Adrenal gland (tissue), 12 donors: Measurements from ENCODE around the gene NKIRAS2. TPM values are rescaled to one million over a fixed set of nuclear protein-coding genes. Genes with fewer than 3 reads are reported as not detected.

Experiments
- DNase-seq, 7 donors: peaks; one replicate each; pipeline ENCODE4 v3.0.0-alpha.2; 2019 to 2020
- H3K27ac ChIP-seq, 5 donors: fragments of 200-600 bp; sonication (generic) in 4 of 5; 1 replicate in 3 of 5; 2 replicates in 2 of 5; pipeline versions ENCODE4 v1.5.1 to v1.8.0; 2016 to 2020; ENCODE audit warnings: mild to moderate bottlenecking in 1 of 5
- H3K27me3 ChIP-seq: fragments of 200-600 bp; 2 replicates; pipeline ENCODE4 v1.8.0; 2021
- H3K36me3 ChIP-seq, 2 donors: fragments of 200-600 bp; replicated peaks in 1 of 2; 1 replicate in 1 of 2; 2 replicates in 1 of 2; pipeline versions ENCODE4 v1.5.1 to v1.8.0; 2018 to 2022
- H3K4me1 ChIP-seq, 2 donors: fragments of 200-600 bp; replicated peaks in 1 of 2; 1 replicate in 1 of 2; 2 replicates in 1 of 2; pipeline versions ENCODE4 v1.5.1 to v1.8.0; 2018 to 2021
- H3K4me3 ChIP-seq, 4 donors: fragments of 200-600 bp; sonication (generic) in 3 of 4; one replicate each; pipeline ENCODE4 v1.5.1; 2016 to 2018
- H3K9me3 ChIP-seq, 3 donors: fragments of 200-600 bp; sonication (generic) in 1 of 3; replicated peaks in 1 of 3; 1 replicate in 2 of 3; 2 replicates in 1 of 3; pipeline versions ENCODE4 v1.5.1 to v1.8.0; 2016 to 2021
- POLR2A ChIP-seq, 2 donors: fragments of 450-650 bp; IDR thresholded peaks; one replicate each; pipeline ENCODE4 v1.6.1; 2017; ENCODE audit warnings: antibody characterized with exemption in 2 of 2, mild to moderate bottlenecking in 2 of 2, moderate library complexity in 1 of 2
- WGBS, 4 donors: extraction: QIAGEN DNeasy Blood & Tissue Kit in 2 of 4; methylation state at CpG; one replicate each; pipeline versions ENCODE4 v1.1.5 to v1.1.7; 2013 to 2017; 5-methylcytosine and 5-hydroxymethylcytosine counted together
- intact Hi-C, 2 donors: fragments of 100-400 bp; cut with DNase I; formaldehyde crosslinking; loops; one replicate each; pipeline versions ENCODE4 v1.14.1 to v1.15.0; 2022 to 2023
- polyA plus RNA-seq, 3 donors: library from polyadenylated mRNA; stranded (reverse); fragments of 200-250 nt in 2 of 3; fragments of 350-450 nt in 1 of 3; fragmentation: Illumina TruSeq in 1 of 3; extraction: RNeasy Lipid Tissue Mini Kit (QIAGEN cat#74804) in 1 of 3; gene quantifications; one replicate each; pipeline ENCODE4 v1.2.3, GENCODE V29; 2013 to 2014
- total RNA-seq, 9 donors: library from RNA; depleted of rRNA in 4 of 9; stranded (reverse); fragments of >200 nt in 4 of 9; fragments of 120-200 nt in 1 of 9; fragmentation: NEBNext Ultra II Directional in 1 of 9; extraction: Animal tissue kit (Norgen Biotek cat#: 25700) in 1 of 9; gene quantifications; one replicate each; pipeline versions ENCODE4 v1.1.0 to v1.2.4, GENCODE V29; 2013 to 2023
- TF ChIP-seq, protein P1 (sequence below), 6 experiments: fragments of 450-650 bp in 4 of 6; fragments of 200-600 bp in 2 of 6; sonication (generic) in 1 of 6; IDR thresholded peaks; 1 replicate in 5 of 6; 2 replicates in 1 of 6; pipeline versions ENCODE4 v1.5.1 to v1.8.0; 2016 to 2021; ENCODE audit warnings: antibody characterized with exemption in 6 of 6, mild to moderate bottlenecking in 2 of 6, moderate library complexity in 1 of 6
- donor health status: healthy with polysubstance abuse.
- donor health status: Bipolar disorder and iron deficiency.
- donor health status: DM: yes; HTN: yes; CAD: no.
- donor health status: DM: no; HTN: no; CAD: no.
- donor health status: DM: no; HTN: no; CAD: no.
- donor health status: DM: yes; HTN: yes; CAD: no.

NKIRAS2 gene
- total and polyA plus RNA-seq, 12 donors: 22.9 to 56.8 (median 29.4) TPM

DNA sequence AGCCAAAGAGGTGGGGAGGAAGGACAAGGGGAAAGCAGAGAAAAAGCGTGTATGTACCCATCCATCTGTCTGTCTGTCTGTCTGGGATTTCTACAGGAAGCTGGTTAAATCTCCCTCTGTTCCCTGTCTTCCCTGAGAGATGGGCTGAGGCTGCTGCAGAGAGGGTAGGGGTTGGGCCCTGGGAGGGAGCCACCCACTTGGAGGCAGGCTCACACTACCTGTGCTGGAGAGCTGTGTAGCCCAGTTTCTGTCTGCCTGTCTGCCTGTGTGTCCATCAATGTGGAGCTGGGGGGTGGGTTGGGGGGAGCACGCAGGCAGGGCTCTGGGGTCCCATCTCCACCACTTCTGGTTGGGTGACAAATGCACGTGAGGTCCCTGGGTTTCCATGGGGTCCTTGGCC lies 49.1 kb downstream of the NKIRAS2 start:
- WGBS, 4 donors: 74 to 80% (median 78%) methylated on average over 1 to 3 of the region's 3 CpGs
- intact Hi-C loops: loop anchor here in 1 of 2 donors (5.0 kb wide), 1 partner anchor 33 kb away; no protein-coding TSS in a partner anchor
- Histone ChIP-seq H3K27me3 (peaks cover 22% of the 10 kb centered on the region), H3K27ac (no peak overlapping the region), H3K4me3 (no peak overlapping the region), H3K4me1 (peaks cover 4 to 8% of the 10 kb centered on the region in 2 donors), H3K9me3 (no peaks in the 10 kb centered on the region), H3K36me3 (no peaks in the 10 kb centered on the region)
- TF ChIP-seq, protein P1, sequence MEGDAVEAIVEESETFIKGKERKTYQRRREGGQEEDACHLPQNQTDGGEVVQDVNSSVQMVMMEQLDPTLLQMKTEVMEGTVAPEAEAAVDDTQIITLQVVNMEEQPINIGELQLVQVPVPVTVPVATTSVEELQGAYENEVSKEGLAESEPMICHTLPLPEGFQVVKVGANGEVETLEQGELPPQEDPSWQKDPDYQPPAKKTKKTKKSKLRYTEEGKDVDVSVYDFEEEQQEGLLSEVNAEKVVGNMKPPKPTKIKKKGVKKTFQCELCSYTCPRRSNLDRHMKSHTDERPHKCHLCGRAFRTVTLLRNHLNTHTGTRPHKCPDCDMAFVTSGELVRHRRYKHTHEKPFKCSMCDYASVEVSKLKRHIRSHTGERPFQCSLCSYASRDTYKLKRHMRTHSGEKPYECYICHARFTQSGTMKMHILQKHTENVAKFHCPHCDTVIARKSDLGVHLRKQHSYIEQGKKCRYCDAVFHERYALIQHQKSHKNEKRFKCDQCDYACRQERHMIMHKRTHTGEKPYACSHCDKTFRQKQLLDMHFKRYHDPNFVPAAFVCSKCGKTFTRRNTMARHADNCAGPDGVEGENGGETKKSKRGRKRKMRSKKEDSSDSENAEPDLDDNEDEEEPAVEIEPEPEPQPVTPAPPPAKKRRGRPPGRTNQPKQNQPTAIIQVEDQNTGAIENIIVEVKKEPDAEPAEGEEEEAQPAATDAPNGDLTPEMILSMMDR (IDR thresholded peaks at IDR 0.05): no peak
- TF ChIP-seq POLR2A (IDR thresholded peaks at IDR 0.05): no peak
- no peak for DNase-seq

DNA sequence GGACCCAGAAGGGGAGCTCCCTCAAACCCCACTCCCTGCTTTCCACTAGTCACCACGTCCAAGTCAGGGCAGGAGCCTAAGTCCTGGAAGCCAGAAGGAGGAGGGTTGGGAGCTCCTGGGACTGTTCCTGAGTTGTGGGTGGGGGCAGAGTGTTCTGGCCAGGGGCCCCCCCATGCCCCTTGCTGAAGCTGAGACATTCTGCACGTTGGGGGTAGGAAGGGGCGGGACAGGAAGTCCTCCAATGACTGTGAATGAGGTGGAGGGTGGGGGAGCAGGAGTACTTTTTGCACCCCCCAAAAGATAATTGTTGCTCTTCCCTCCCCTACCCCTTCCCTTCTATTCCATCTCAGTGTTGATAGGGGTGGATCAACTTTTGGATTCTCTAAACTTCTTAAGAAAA lies 51.9 kb downstream of the NKIRAS2 start:
- Histone ChIP-seq H3K4me3 (peak overlapping the region in 1 of 4 donors; percentile 50), H3K36me3 (no peaks in the 10 kb centered on the region), H3K27me3 (peaks cover 23% of the 10 kb centered on the region), H3K4me1 (peaks cover 4 to 8% of the 10 kb centered on the region in 2 donors), H3K27ac (no peak overlapping the region), H3K9me3 (no peaks in the 10 kb centered on the region)
- no peak for DNase-seq
- TF ChIP-seq, protein P1 (IDR thresholded peaks at IDR 0.05): no peak
- TF ChIP-seq POLR2A (IDR thresholded peaks at IDR 0.05): no peak
- WGBS, 4 donors: 19 to 37% (median 25%) methylated on average over 2 to 3 of the region's 3 CpGs
- intact Hi-C loops: no loop called here

DNA sequence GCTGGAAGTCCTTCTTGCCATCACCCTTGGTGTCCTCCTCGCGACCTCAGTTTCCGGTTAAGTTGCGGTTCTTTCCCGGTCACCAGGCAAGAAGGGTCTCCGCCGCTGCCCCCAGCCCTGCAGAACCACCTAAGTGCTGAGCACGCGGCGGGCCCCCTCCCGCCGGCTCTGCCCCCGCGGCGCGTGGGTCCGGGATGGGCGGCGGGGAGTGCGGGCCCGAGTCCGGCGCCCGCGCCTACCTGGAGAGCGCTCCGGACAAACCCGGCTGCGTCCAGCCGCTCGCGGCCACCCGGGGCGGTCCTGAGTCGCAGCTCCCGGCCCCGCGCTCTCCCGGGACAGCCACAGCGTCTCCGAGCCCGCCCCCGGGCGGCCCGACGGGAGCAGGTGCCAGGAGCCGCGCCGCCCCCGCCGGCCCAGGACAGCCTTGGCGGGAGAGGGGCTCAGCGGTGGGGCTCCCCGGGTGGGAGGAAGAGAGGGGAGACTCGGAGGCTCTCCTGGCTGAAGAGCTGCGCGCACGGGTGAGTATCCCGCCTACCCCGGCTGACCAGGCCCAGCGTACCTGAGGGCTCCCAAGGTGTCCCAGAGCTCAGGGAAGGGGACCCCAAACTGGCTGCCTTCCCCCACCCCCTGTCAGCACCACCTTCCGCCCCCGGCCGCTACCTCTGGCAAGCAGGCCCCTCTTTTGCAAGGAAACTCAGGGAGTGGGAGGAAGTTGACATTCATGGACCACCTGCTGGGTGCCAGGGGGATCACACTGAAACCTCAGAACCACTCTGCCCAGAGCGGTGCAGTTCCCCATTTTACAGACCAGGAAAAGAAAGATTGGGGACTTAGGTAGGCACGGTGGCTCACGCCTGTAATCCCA lies 52.7 kb downstream of the NKIRAS2 start:
- peak overlapping the region in 1 of 4 donors; percentile 50 for H3K4me3 ChIP-seq
- no peaks in the 10 kb centered on the region for H3K36me3 ChIP-seq
- TF ChIP-seq POLR2A (IDR thresholded peaks at IDR 0.05): no peak
- TF ChIP-seq, protein P1 (IDR thresholded peaks at IDR 0.05): peak in 1 of 6 experiments; percentile 16
- peaks cover 23% of the 10 kb centered on the region for H3K27me3 ChIP-seq
- intact Hi-C loops: no loop called here
- H3K4me1 ChIP-seq: peaks cover 4 to 8% of the 10 kb centered on the region in 2 donors
- H3K9me3 ChIP-seq: no peaks in the 10 kb centered on the region
- DNase-seq: peak in 1 of 7 donors; percentile 36
- no peak overlapping the region for H3K27ac ChIP-seq
- 12 to 62% (median 26%) methylated on average over 7 to 67 of the region's 67 CpGs for WGBS, 4 donors

Other genes with a start within 250 kb of the NKIRAS2 start
- 10 to 100 TPM in 8 of 9 donors, 1 to 10 TPM in 1; 9.6 to 81.3 (median 35.5) TPM for gene JUP, start 233.4 kb upstream of the NKIRAS2 start, total RNA-seq
- 10 to 100 TPM in 2 of 3 donors, 1 to 10 TPM in 1; 4.9 to 27.8 (median 21.1) TPM for gene JUP, start 233.4 kb upstream of the NKIRAS2 start, polyA plus RNA-seq
- gene P3H4, start 208.1 kb upstream of the NKIRAS2 start, total RNA-seq: 10 to 100 TPM; 22.7 to 67.2 (median 30.8) TPM
- 10 to 100 TPM; 12.8 to 19.1 (median 14.1) TPM for gene P3H4, start 208.1 kb upstream of the NKIRAS2 start, polyA plus RNA-seq
- gene FKBP10, start 207.1 kb upstream of the NKIRAS2 start, total RNA-seq: 100 to 1,000 TPM in 3 of 9 donors, 10 to 100 TPM in 6; 62.3 to 131 (median 86.3) TPM
- 100 to 1,000 TPM in 2 of 3 donors, 10 to 100 TPM in 1; 28.4 to 244 (median 157) TPM for gene FKBP10, start 207.1 kb upstream of the NKIRAS2 start, polyA plus RNA-seq
- gene NT5C3B, start 183.9 kb upstream of the NKIRAS2 start, total RNA-seq: 10 to 100 TPM; 36.2 to 62.9 (median 49.4) TPM
- 100 to 1,000 TPM in 1 of 3 donors, 10 to 100 TPM in 2; 51.4 to 121 (median 98.8) TPM for gene NT5C3B, start 183.9 kb upstream of the NKIRAS2 start, polyA plus RNA-seq
- gene KLHL10, start 182.3 kb upstream of the NKIRAS2 start, total RNA-seq: under 1 TPM in 1 of 9 donors, not detected in 8; 0.29 TPM
- gene KLHL10, start 182.3 kb upstream of the NKIRAS2 start, polyA plus RNA-seq: under 1 TPM in 2 of 3 donors, not detected in 1; 0.10 to 0.24 TPM
- gene KLHL11, start 154.7 kb upstream of the NKIRAS2 start, total RNA-seq: 10 to 100 TPM; 14.7 to 42.9 (median 22.9) TPM
- gene KLHL11, start 154.7 kb upstream of the NKIRAS2 start, polyA plus RNA-seq: 1 to 10 TPM in 1 of 3 donors, under 1 TPM in 2; 0.17 to 3.2 (median 0.97) TPM
- 100 to 1,000 TPM in 2 of 9 donors, 10 to 100 TPM in 7; 61.8 to 190 (median 74.4) TPM for gene ACLY, start 101.1 kb upstream of the NKIRAS2 start, total RNA-seq
- gene ACLY, start 101.1 kb upstream of the NKIRAS2 start, polyA plus RNA-seq: 100 to 1,000 TPM in 1 of 3 donors, 10 to 100 TPM in 2; 18.0 to 132 (median 22.7) TPM
- 1 to 10 TPM in 1 of 9 donors, under 1 TPM in 7, not detected in 1; 0.39 to 1.4 (median 0.46) TPM for gene ODAD4, start 89.5 kb upstream of the NKIRAS2 start, total RNA-seq
- gene ODAD4, start 89.5 kb upstream of the NKIRAS2 start, polyA plus RNA-seq: 1 to 10 TPM; 1.2 to 3.5 (median 1.3) TPM
- 10 to 100 TPM; 28.8 to 78.5 (median 69.2) TPM for gene CNP, start 53.3 kb upstream of the NKIRAS2 start, total RNA-seq
- 10 to 100 TPM; 27.9 to 44.6 (median 34.2) TPM for gene CNP, start 53.3 kb upstream of the NKIRAS2 start, polyA plus RNA-seq
- 10 to 100 TPM; 44.4 to 96.4 (median 66.2) TPM for gene DNAJC7, start 2.7 kb upstream of the NKIRAS2 start, total RNA-seq
- 100 to 1,000 TPM; 102 to 148 (median 134) TPM for gene DNAJC7, start 2.7 kb upstream of the NKIRAS2 start, polyA plus RNA-seq
- 1 to 10 TPM in 1 of 9 donors, under 1 TPM in 8; 0.14 to 1.1 (median 0.69) TPM for gene C17orf113, start 30.5 kb downstream of the NKIRAS2 start, total RNA-seq
- gene C17orf113, start 30.5 kb downstream of the NKIRAS2 start, polyA plus RNA-seq: under 1 TPM; 0.20 to 0.72 (median 0.34) TPM
- under 1 TPM in 3 of 9 donors, not detected in 6; 0.07 to 0.11 (median 0.11) TPM for gene ZNF385C, start 78.4 kb downstream of the NKIRAS2 start, total RNA-seq
- under 1 TPM; 0.11 to 0.16 (median 0.13) TPM for gene ZNF385C, start 78.4 kb downstream of the NKIRAS2 start, polyA plus RNA-seq
- gene DHX58, start 92.6 kb downstream of the NKIRAS2 start, total RNA-seq: 10 to 100 TPM; 17.9 to 40.8 (median 31.2) TPM
- 100 to 1,000 TPM in 1 of 3 donors, 10 to 100 TPM in 2; 16.3 to 117 (median 88.0) TPM for gene DHX58, start 92.6 kb downstream of the NKIRAS2 start, polyA plus RNA-seq
- gene KAT2A, start 101.3 kb downstream of the NKIRAS2 start, total RNA-seq: 100 to 1,000 TPM in 1 of 9 donors, 10 to 100 TPM in 8; 16.0 to 136 (median 53.2) TPM
- 100 to 1,000 TPM in 2 of 3 donors, 10 to 100 TPM in 1; 23.7 to 671 (median 386) TPM for gene KAT2A, start 101.3 kb downstream of the NKIRAS2 start, polyA plus RNA-seq
- under 1 TPM in 5 of 9 donors, not detected in 4; 0.14 to 0.27 (median 0.18) TPM for gene HSPB9, start 102.7 kb downstream of the NKIRAS2 start, total RNA-seq
- gene HSPB9, start 102.7 kb downstream of the NKIRAS2 start, polyA plus RNA-seq: under 1 TPM in 2 of 3 donors, not detected in 1; 0.20 to 0.72 TPM
- gene RAB5C, start 134.9 kb downstream of the NKIRAS2 start, total RNA-seq: 100 to 1,000 TPM in 8 of 9 donors, 10 to 100 TPM in 1; 96.9 to 216 (median 161) TPM
- gene RAB5C, start 134.9 kb downstream of the NKIRAS2 start, polyA plus RNA-seq: 100 to 1,000 TPM in 2 of 3 donors, 10 to 100 TPM in 1; 55.8 to 206 (median 115) TPM
- under 1 TPM in 7 of 9 donors, not detected in 2; 0.14 to 0.41 (median 0.19) TPM for gene KCNH4, start 161.1 kb downstream of the NKIRAS2 start, total RNA-seq
- 1 to 10 TPM in 1 of 3 donors, under 1 TPM in 2; 0.13 to 1.0 (median 0.26) TPM for gene KCNH4, start 161.1 kb downstream of the NKIRAS2 start, polyA plus RNA-seq
- gene HCRT, start 165.4 kb downstream of the NKIRAS2 start, total RNA-seq: not detected
- not detected for gene HCRT, start 165.4 kb downstream of the NKIRAS2 start, polyA plus RNA-seq
- gene GHDC, start 174.4 kb downstream of the NKIRAS2 start, total RNA-seq: 100 to 1,000 TPM in 1 of 9 donors, 10 to 100 TPM in 8; 31.6 to 344 (median 71.1) TPM
- 10 to 100 TPM; 10.5 to 33.9 (median 30.4) TPM for gene GHDC, start 174.4 kb downstream of the NKIRAS2 start, polyA plus RNA-seq